ENCODE data around the gene METTL26. TPM values are rescaled to one million over a fixed set of nuclear protein-coding genes. Genes with fewer than 3 reads are reported as not detected.

Gene METTL26
- total and polyA plus RNA-seq, 2 experiments from 2014 or later: 77.9 to 155 TPM

DNA sequence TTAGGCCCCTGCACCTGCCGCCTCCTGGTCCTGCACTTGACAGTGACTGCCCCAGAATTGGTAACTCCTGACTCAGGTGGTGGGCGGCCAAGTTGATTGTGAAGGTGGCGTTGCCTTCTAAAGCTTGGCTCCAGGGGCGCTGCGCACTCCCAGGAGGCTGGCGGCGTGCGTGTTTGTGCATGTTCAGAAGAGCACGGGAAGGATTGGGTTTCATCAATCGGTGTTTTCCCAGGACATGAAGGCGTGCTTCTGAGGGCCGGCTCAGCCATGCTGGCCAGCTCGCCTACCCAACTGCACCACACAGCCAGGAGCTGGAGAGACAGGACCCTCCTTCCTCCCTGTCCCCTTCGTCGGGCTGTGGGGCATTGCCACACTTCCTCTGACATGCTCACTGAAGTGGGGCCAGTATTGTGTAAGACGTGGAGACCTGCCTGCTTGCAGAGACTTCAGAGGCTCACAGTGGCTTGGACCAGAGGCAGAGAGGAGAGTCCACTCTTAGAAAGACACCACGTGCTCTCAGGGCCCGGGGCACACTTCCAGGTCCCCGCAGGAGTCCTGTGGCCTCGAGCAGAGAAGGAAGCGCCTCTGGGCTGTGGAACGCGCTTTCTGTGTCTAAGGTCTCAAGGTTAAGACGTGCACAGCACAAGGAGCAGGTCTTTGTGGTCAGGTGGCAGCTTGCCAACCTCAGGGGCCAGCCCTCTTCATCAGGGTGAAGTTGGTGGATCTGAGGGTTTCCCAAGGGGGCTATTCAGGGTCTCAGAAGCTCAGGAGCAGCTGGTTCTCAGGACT is 43.4 kb downstream of the METTL26 start:
- H3K9me2 ChIP-seq (replicated peaks; ENCODE audit: insufficient read depth): no peaks in the 10 kb centered on the region
- H2AFZ ChIP-seq: no peak overlapping the region
- H3K27me3 ChIP-seq: no peaks in the 10 kb centered on the region
- peaks cover 50% of the 10 kb centered on the region for H3K4me1 ChIP-seq (ENCODE audit: insufficient read depth)
- 82% methylated on average over 24 of the region's 24 CpGs for WGBS (ENCODE audit: low lambda C conversion rate, missing lambda C conversion rate)
- H3K36me3 ChIP-seq (replicated peaks; ENCODE audit: insufficient read depth, low read depth): no peaks in the 10 kb centered on the region
- peak overlapping the region; percentile 95 for H3K27ac ChIP-seq
- peak overlapping the region; percentile 98 for H3K4me2 ChIP-seq
- H3K9me3 ChIP-seq (ENCODE audit: low read depth): no peaks in the 10 kb centered on the region
- no peak overlapping the region for H3K4me3 ChIP-seq
- TF ChIP-seq, protein P1, sequence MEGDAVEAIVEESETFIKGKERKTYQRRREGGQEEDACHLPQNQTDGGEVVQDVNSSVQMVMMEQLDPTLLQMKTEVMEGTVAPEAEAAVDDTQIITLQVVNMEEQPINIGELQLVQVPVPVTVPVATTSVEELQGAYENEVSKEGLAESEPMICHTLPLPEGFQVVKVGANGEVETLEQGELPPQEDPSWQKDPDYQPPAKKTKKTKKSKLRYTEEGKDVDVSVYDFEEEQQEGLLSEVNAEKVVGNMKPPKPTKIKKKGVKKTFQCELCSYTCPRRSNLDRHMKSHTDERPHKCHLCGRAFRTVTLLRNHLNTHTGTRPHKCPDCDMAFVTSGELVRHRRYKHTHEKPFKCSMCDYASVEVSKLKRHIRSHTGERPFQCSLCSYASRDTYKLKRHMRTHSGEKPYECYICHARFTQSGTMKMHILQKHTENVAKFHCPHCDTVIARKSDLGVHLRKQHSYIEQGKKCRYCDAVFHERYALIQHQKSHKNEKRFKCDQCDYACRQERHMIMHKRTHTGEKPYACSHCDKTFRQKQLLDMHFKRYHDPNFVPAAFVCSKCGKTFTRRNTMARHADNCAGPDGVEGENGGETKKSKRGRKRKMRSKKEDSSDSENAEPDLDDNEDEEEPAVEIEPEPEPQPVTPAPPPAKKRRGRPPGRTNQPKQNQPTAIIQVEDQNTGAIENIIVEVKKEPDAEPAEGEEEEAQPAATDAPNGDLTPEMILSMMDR (IDR thresholded peaks at IDR 0.05; ENCODE audit: poor library complexity): no peak
- no peak for TF ChIP-seq EZH2phosphoT487 (IDR thresholded peaks at IDR 0.05; ENCODE audit: low read depth, severe bottlenecking, unreplicated experiment)
- no peak for TF ChIP-seq EZH2 (IDR thresholded peaks at IDR 0.05; ENCODE audit: borderline replicate concordance)
- peaks cover 22% of the 10 kb centered on the region for H4K20me1 ChIP-seq (ENCODE audit: insufficient read depth, poor library complexity, severe bottlenecking)
- no peak for DNase-seq (ENCODE audit: low spot score)
- peaks cover 77% of the 10 kb centered on the region for H3K79me2 ChIP-seq

DNA sequence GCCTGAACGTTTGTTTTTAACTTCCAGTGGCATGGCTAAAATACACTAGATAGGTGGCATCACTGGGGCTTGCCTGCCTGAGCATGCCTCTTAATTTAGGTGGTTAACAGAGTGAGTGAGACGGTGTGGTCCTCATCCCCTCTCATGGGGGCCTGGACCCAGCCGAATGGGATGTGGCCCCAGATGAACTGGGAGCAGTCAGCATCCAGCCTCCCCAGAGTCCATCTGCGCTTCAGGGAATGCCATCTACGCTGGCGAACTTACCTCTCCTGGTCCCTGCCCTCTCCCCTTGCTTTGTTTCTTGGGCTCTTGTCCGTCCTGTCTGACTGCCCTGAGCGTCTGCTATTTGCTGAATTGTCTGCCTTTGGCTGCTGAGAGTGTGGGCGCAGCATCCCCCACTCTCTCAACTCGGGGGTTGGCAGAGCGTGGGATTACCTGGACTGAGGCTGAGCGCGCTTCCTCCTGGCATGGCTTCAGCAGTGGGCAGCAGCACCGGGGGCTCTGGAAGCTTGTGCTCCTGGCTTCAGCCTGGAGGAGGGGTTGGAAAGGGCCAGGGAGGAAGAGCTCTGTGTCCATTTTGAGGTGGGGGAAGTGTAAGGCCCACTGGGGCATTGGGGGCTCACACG is 44.1 kb downstream of the METTL26 start:
- H4K20me1 ChIP-seq (ENCODE audit: insufficient read depth, poor library complexity, severe bottlenecking): peaks cover 22% of the 10 kb centered on the region
- 91% methylated on average over 15 of the region's 15 CpGs for WGBS (ENCODE audit: low lambda C conversion rate, missing lambda C conversion rate)
- no peaks in the 10 kb centered on the region for H3K36me3 ChIP-seq (replicated peaks; ENCODE audit: insufficient read depth, low read depth)
- no peak overlapping the region for H2AFZ ChIP-seq
- peak overlapping the region; percentile 98 for H3K4me2 ChIP-seq
- H3K9me3 ChIP-seq (ENCODE audit: low read depth): no peaks in the 10 kb centered on the region
- H3K4me1 ChIP-seq (ENCODE audit: insufficient read depth): peaks cover 50% of the 10 kb centered on the region
- TF ChIP-seq, protein P1 (IDR thresholded peaks at IDR 0.05; ENCODE audit: poor library complexity): no peak
- TF ChIP-seq EZH2 (IDR thresholded peaks at IDR 0.05; ENCODE audit: borderline replicate concordance) (no peak), EZH2phosphoT487 (IDR thresholded peaks at IDR 0.05; ENCODE audit: low read depth, severe bottlenecking, unreplicated experiment) (no peak)
- no peaks in the 10 kb centered on the region for H3K27me3 ChIP-seq
- no peaks in the 10 kb centered on the region for H3K9me2 ChIP-seq (replicated peaks; ENCODE audit: insufficient read depth)
- H3K4me3 ChIP-seq: no peak overlapping the region
- peaks cover 75% of the 10 kb centered on the region for H3K79me2 ChIP-seq
- no peak for DNase-seq (ENCODE audit: low spot score)
- H3K27ac ChIP-seq: peak overlapping the region; percentile 95

DNA sequence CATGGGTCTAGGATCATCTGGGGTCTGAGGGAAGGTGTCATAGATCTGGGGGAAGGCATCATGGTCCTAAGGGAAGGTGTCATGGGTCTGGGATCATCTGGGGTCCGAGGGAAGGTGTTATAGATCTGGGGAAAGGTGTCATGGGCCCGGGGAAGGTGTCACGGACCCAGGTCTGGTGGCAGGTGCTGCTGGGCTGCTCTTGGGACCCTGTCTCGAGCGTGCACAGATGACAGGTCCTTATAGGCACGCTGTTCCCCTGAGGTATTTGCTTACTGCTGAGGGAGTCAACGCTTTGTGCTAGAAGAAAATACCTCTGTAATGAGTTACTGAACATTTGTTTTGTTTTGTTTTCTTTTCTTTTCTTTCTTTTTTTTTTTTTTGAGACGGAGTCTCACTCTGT is 44.9 kb downstream of the METTL26 start:
- peak overlapping the region; percentile 93 for H3K4me3 ChIP-seq
- peaks cover 15% of the 10 kb centered on the region for H4K20me1 ChIP-seq (ENCODE audit: insufficient read depth, poor library complexity, severe bottlenecking)
- TF ChIP-seq EZH2 (IDR thresholded peaks at IDR 0.05; ENCODE audit: borderline replicate concordance) (no peak), EZH2phosphoT487 (IDR thresholded peaks at IDR 0.05; ENCODE audit: low read depth, severe bottlenecking, unreplicated experiment) (no peak)
- TF ChIP-seq, protein P1 (IDR thresholded peaks at IDR 0.05; ENCODE audit: poor library complexity): no peak
- H3K4me1 ChIP-seq (ENCODE audit: insufficient read depth): peaks cover 50% of the 10 kb centered on the region
- peaks cover 72% of the 10 kb centered on the region for H3K79me2 ChIP-seq
- no peak overlapping the region for H2AFZ ChIP-seq
- peak overlapping the region; percentile 98 for H3K4me2 ChIP-seq
- no peaks in the 10 kb centered on the region for H3K9me2 ChIP-seq (replicated peaks; ENCODE audit: insufficient read depth)
- H3K36me3 ChIP-seq (replicated peaks; ENCODE audit: insufficient read depth, low read depth): no peaks in the 10 kb centered on the region
- no peak for DNase-seq (ENCODE audit: low spot score)
- H3K27me3 ChIP-seq: no peaks in the 10 kb centered on the region
- peak overlapping the region; percentile 95 for H3K27ac ChIP-seq
- WGBS (ENCODE audit: low lambda C conversion rate, missing lambda C conversion rate): 77% methylated on average over 7 of the region's 8 CpGs
- H3K9me3 ChIP-seq (ENCODE audit: low read depth): no peaks in the 10 kb centered on the region
